ENCODE measurements around the gene CDC16. TPM values are rescaled to one million over a fixed set of nuclear protein-coding genes. Genes with fewer than 3 reads are reported as not detected.

The CDC16 gene
- total RNA-seq, 1 experiment from 2014 or later = 61.1 TPM

- BruUV-seq (replicated peaks) = no TSS peak
- H3K27me3 ChIP-seq (replicated peaks; ENCODE audit: insufficient read depth, low read depth, low read length, poor library complexity) = no peaks in the 10 kb centered on the region
- no peaks in the 10 kb centered on the region for H3K4me1 ChIP-seq (ENCODE audit: insufficient read depth, low read length, poor library complexity, severe bottlenecking)
- H3K9me3 ChIP-seq (ENCODE audit: low read depth, low read length, poor library complexity, severe bottlenecking) = no peaks in the 10 kb centered on the region
- peaks cover 75% of the 10 kb centered on the region for H3K36me3 ChIP-seq (ENCODE audit: insufficient read depth, low read length, poor library complexity, severe bottlenecking)
- H3K4me3 ChIP-seq (ENCODE audit: low read depth, low read length, poor library complexity, severe bottlenecking) = no peak overlapping the region
- TF ChIP-seq EZH2 (IDR thresholded peaks at IDR 0.05; ENCODE audit: borderline replicate concordance, low read depth, low read length, poor library complexity, severe bottlenecking) = no peak
- TF ChIP-seq CTCF (conservative IDR thresholded peaks at IDR 0.05; ENCODE audit: low read depth, low read length) = no peak
- POLR2A ChIA-PET (ENCODE audit: low non-redundant PET) = no interaction called here
- no peak overlapping the region for H3K27ac ChIP-seq (ENCODE audit: low read depth, low read length, poor library complexity, severe bottlenecking)
- DNase-seq (ENCODE audit: low spot score) = no peak
- CTCF ChIA-PET = no interaction called here
- intact Hi-C loops (cut with micrococcal nuclease; ENCODE audit: unreplicated experiment) = no loop called here
These were observed 22.3 kb downstream of the CDC16 start for GRCh38 chr13:114257014-114257413.

- H3K36me3 ChIP-seq (ENCODE audit: insufficient read depth, low read length, poor library complexity, severe bottlenecking) = peaks cover 77% of the 10 kb centered on the region
- POLR2A ChIA-PET (ENCODE audit: low non-redundant PET) = interaction anchor here (0.6 kb wide), 1 partner anchor 9 kb away, joined by 3 read pairs; no protein-coding TSS in a partner anchor
- no TSS peak for BruUV-seq (replicated peaks)
These were observed 23.9 kb downstream of the CDC16 start for GRCh38 chr13:114258589-114258988.

GRCh38 chr13:114259374-114259773 is 24.7 kb downstream of the CDC16 start:
- ChIA-PET CTCF (no interaction called here), POLR2A (ENCODE audit: low non-redundant PET) (no interaction called here)
- Histone ChIP-seq H3K4me1 (ENCODE audit: insufficient read depth, low read length, poor library complexity, severe bottlenecking) (no peaks in the 10 kb centered on the region), H3K27me3 (replicated peaks; ENCODE audit: insufficient read depth, low read depth, low read length, poor library complexity) (no peaks in the 10 kb centered on the region), H3K36me3 (ENCODE audit: insufficient read depth, low read length, poor library complexity, severe bottlenecking) (peaks cover 78% of the 10 kb centered on the region), H3K27ac (ENCODE audit: low read depth, low read length, poor library complexity, severe bottlenecking) (no peak overlapping the region), H3K4me3 (ENCODE audit: low read depth, low read length, poor library complexity, severe bottlenecking) (no peak overlapping the region), H3K9me3 (ENCODE audit: low read depth, low read length, poor library complexity, severe bottlenecking) (no peaks in the 10 kb centered on the region)
- intact Hi-C loops (cut with micrococcal nuclease; ENCODE audit: unreplicated experiment) = no loop called here
- BruUV-seq (replicated peaks) = no TSS peak
- DNase-seq (ENCODE audit: low spot score) = no peak
- TF ChIP-seq EZH2 (IDR thresholded peaks at IDR 0.05; ENCODE audit: borderline replicate concordance, low read depth, low read length, poor library complexity, severe bottlenecking) = no peak
- TF ChIP-seq CTCF (conservative IDR thresholded peaks at IDR 0.05; ENCODE audit: low read depth, low read length) = no peak

More at GRCh38 chr13:114258589-114258988, 23.9 kb downstream of the CDC16 start:
- H3K9me3 ChIP-seq (ENCODE audit: low read depth, low read length, poor library complexity, severe bottlenecking) = no peaks in the 10 kb centered on the region
- no peak overlapping the region for H3K27ac ChIP-seq (ENCODE audit: low read depth, low read length, poor library complexity, severe bottlenecking)
- no peak for DNase-seq (ENCODE audit: low spot score)
- intact Hi-C loops (cut with micrococcal nuclease; ENCODE audit: unreplicated experiment) = no loop called here
- no peak overlapping the region for H3K4me3 ChIP-seq (ENCODE audit: low read depth, low read length, poor library complexity, severe bottlenecking)
- CTCF ChIA-PET = no interaction called here
- TF ChIP-seq CTCF (conservative IDR thresholded peaks at IDR 0.05; ENCODE audit: low read depth, low read length) = no peak
- TF ChIP-seq EZH2 (IDR thresholded peaks at IDR 0.05; ENCODE audit: borderline replicate concordance, low read depth, low read length, poor library complexity, severe bottlenecking) = no peak
- H3K27me3 ChIP-seq (replicated peaks; ENCODE audit: insufficient read depth, low read depth, low read length, poor library complexity) = no peaks in the 10 kb centered on the region
- H3K4me1 ChIP-seq (ENCODE audit: insufficient read depth, low read length, poor library complexity, severe bottlenecking) = no peaks in the 10 kb centered on the region

Data from A673 (cell line).